CD14-positive monocyte (primary cell): Measurements from ENCODE around the gene CPEB1. TPM values are rescaled to one million over a fixed set of nuclear protein-coding genes. Genes with fewer than 3 reads are reported as not detected.
A peak's percentile ranks its signal among the peaks of the same experiment; 100 is the strongest.

Experiments used
- DNase-seq, 3 donors: peaks; one replicate each; pipeline ENCODE4 v3.0.0-alpha.2; 2011 to 2022
- H2AFZ ChIP-seq: 2 replicates; pipeline ENCODE4 v1.6.0; 2012; ENCODE audit warnings: mild to moderate bottlenecking, low read depth, low read length, inconsistent platforms; ENCODE audit not compliant: insufficient read depth, poor library complexity, severe bottlenecking
- H3K27ac ChIP-seq, 2 donors: 1 replicate in 1 of 2; 2 replicates in 1 of 2; pipeline ENCODE4 v1.5.1; 2012 to 2013; ENCODE audit warnings: low read length in 2 of 2, control low read depth in 1 of 2, inconsistent platforms in 1 of 2, low read depth in 1 of 2, mild to moderate bottlenecking in 1 of 2
- H3K27me3 ChIP-seq, 2 donors: one replicate each; pipeline versions ENCODE4 v1.6.0 to v1.6.1; 2011 to 2013; ENCODE audit warnings: low read length in 2 of 2; ENCODE audit not compliant: control insufficient read depth in 2 of 2, insufficient read depth in 2 of 2
- H3K36me3 ChIP-seq, 2 donors: replicated peaks in 1 of 2; 1 replicate in 1 of 2; 2 replicates in 1 of 2; pipeline versions ENCODE4 v1.5.1 to v1.6.1; 2012 to 2013; ENCODE audit warnings: low read length in 2 of 2, control low read depth in 1 of 2, inconsistent platforms in 1 of 2, mild to moderate bottlenecking in 1 of 2; ENCODE audit not compliant: insufficient read depth in 2 of 2, control insufficient read depth in 1 of 2
- H3K4me1 ChIP-seq, 2 donors: 1 replicate in 1 of 2; 2 replicates in 1 of 2; pipeline versions ENCODE4 v1.5.1 to v1.6.1; 2012 to 2013; ENCODE audit warnings: low read length in 2 of 2, control low read depth in 1 of 2, inconsistent platforms in 1 of 2, mild to moderate bottlenecking in 1 of 2, moderate library complexity in 1 of 2; ENCODE audit not compliant: insufficient read depth in 2 of 2, control insufficient read depth in 1 of 2
- H3K4me2 ChIP-seq: replicated peaks from 2 replicates; pipeline ENCODE3; 2012; ENCODE audit warnings: low read length, moderate library complexity, mild to moderate bottlenecking; ENCODE audit not compliant: poor library complexity, severe bottlenecking; ENCODE audit errors: extremely low read depth
- H3K4me3 ChIP-seq, 3 experiments: fragments of 200-600 bp in 1 of 3; sonication (generic) in 1 of 3; replicated peaks in 1 of 3; 1 replicate in 2 of 3; 2 replicates in 1 of 3; pipeline ENCODE4 v1.5.1; 2011 to 2013; ENCODE audit warnings: low read length in 3 of 3, mild to moderate bottlenecking in 3 of 3, control low read depth in 2 of 3, low read depth in 2 of 3, inconsistent platforms in 1 of 3, moderate library complexity in 1 of 3
- H3K79me2 ChIP-seq: 2 replicates; pipeline ENCODE4 v1.6.0; 2012; ENCODE audit warnings: mild to moderate bottlenecking, control low read depth, inconsistent platforms, low read length, moderate library complexity; ENCODE audit not compliant: insufficient read depth
- H3K9ac ChIP-seq: 2 replicates; pipeline ENCODE4 v1.6.0; 2017; ENCODE audit warnings: low read length, mild to moderate bottlenecking; ENCODE audit not compliant: insufficient read depth, poor library complexity, severe bottlenecking
- H3K9me3 ChIP-seq, 2 donors: replicated peaks in 1 of 2; 1 replicate in 1 of 2; 2 replicates in 1 of 2; pipeline versions ENCODE4 v1.5.1 to v1.6.1; 2012 to 2013; ENCODE audit warnings: low read length in 2 of 2, control low read depth in 1 of 2; ENCODE audit not compliant: control insufficient read depth in 1 of 2, insufficient read depth in 1 of 2
- H4K20me1 ChIP-seq: 2 replicates; pipeline ENCODE4 v1.6.0; 2012; ENCODE audit warnings: mild to moderate bottlenecking, low read length, control low read depth, moderate library complexity; ENCODE audit not compliant: insufficient read depth
- H3K27ac Mint-ChIP-seq, 7 donors: one replicate each; pipeline ENCODE4 v1.8.0; 2020; ENCODE audit warnings: mild to moderate bottlenecking in 7 of 7, mixed read lengths in 7 of 7, moderate library complexity in 6 of 7, inconsistent platforms in 2 of 7
- H3K27me3 Mint-ChIP-seq, 3 donors: one replicate each; pipeline ENCODE4 v1.8.0; 2021 to 2022; ENCODE audit warnings: low read depth in 3 of 3, mild to moderate bottlenecking in 3 of 3, mixed read lengths in 3 of 3, moderate library complexity in 3 of 3, inconsistent platforms in 1 of 3
- H3K36me3 Mint-ChIP-seq, 2 donors: one replicate each; pipeline ENCODE4 v1.8.0; 2020; ENCODE audit warnings: mixed read lengths in 2 of 2, inconsistent platforms in 1 of 2, mild to moderate bottlenecking in 1 of 2
- H3K4me1 Mint-ChIP-seq: one replicate; pipeline ENCODE4 v1.8.0; 2020; ENCODE audit warnings: mild to moderate bottlenecking, mixed read lengths
- H3K4me3 Mint-ChIP-seq, 2 donors: one replicate each; pipeline ENCODE4 v1.8.0; 2020; ENCODE audit warnings: mild to moderate bottlenecking in 2 of 2, mixed read lengths in 2 of 2, moderate library complexity in 1 of 2
- H3K9me3 Mint-ChIP-seq, 7 donors: one replicate each; pipeline ENCODE4 v1.8.0; 2020 to 2022; ENCODE audit warnings: mixed read lengths in 7 of 7, mild to moderate bottlenecking in 6 of 7, moderate library complexity in 6 of 7, inconsistent platforms in 2 of 7
- CTCF ChIP-seq: fragments of 200-600 bp; IDR thresholded peaks from one replicate; pipeline ENCODE4 v1.8.0; 2022; ENCODE audit warnings: antibody characterized with exemption, mild to moderate bottlenecking
- WGBS: methylation state at CpG from one replicate; pipeline ENCODE4 v1.1.5; 2013; ENCODE audit warnings: missing lambda C conversion rate; ENCODE audit not compliant: insufficient coverage; 5-methylcytosine and 5-hydroxymethylcytosine counted together
- intact Hi-C, 2 donors: fragments of 100-400 bp; cut with micrococcal nuclease; formaldehyde crosslinking; loops; one replicate each; pipeline versions ENCODE4 v1.15.0 to v1.15.1; 2023
- polyA plus RNA-seq, 3 donors: library from polyadenylated mRNA; depleted of rRNA in 1 of 3; unstranded in 2 of 3; stranded (reverse) in 1 of 3; fragments of 300-500 nt in 2 of 3; fragments of >200 nt in 1 of 3; fragmentation: Illumina TruSeq in 2 of 3; gene quantifications; 1 replicate in 2 of 3; 2 replicates in 1 of 3; pipeline ENCODE4 v1.2.3, GENCODE V29; 2012 to 2021

The CPEB1 gene
- polyA plus RNA-seq, 3 donors = not detected

GRCh38 chr15:82649226-82649999 lies 2.2 kb upstream of the CPEB1 start:
- 68% methylated on average over 11 of the region's 11 CpGs for WGBS
- Mint-ChIP-seq H3K36me3 (no peaks in the 10 kb centered on the region), H3K4me1 (peaks cover 9% of the 10 kb centered on the region), H3K27me3 (peaks cover 50 to 73% (median 57%) of the 10 kb centered on the region in 3 donors), H3K9me3 (peaks cover 0 to 13% (median 10%) of the 10 kb centered on the region in 7 donors), H3K27ac (no peak overlapping the region), H3K4me3 (peak overlapping the region in 1 of 2 donors; percentile 80)
- no peak for TF ChIP-seq CTCF
- DNase-seq = no peak
- peaks cover 20 to 51% of the 10 kb centered on the region in 2 donors for H3K27me3 ChIP-seq
- no peaks in the 10 kb centered on the region for H3K36me3 ChIP-seq
- H3K4me3 ChIP-seq = no peak overlapping the region
- intact Hi-C loops = no loop called here
- H4K20me1 ChIP-seq = no peaks in the 10 kb centered on the region
- no peaks in the 10 kb centered on the region for H3K79me2 ChIP-seq
- H3K9me3 ChIP-seq = peaks cover 8 to 16% of the 10 kb centered on the region in 2 donors
- no peak overlapping the region for H3K4me2 ChIP-seq
- H3K27ac ChIP-seq = no peak overlapping the region
- H2AFZ ChIP-seq = no peak overlapping the region
- peaks cover 6 to 18% of the 10 kb centered on the region in 2 donors for H3K4me1 ChIP-seq
- no peak overlapping the region for H3K9ac ChIP-seq

GRCh38 chr15:82648257-82649103 lies 1.3 kb upstream of the CPEB1 start:
- no peaks in the 10 kb centered on the region for H3K79me2 ChIP-seq
- peak overlapping the region in 1 of 3 experiments; percentile 62 for H3K4me3 ChIP-seq
- H2AFZ ChIP-seq = peak overlapping the region; percentile 56
- peak overlapping the region; percentile 74 for H3K4me2 ChIP-seq
- no peaks in the 10 kb centered on the region for H3K36me3 ChIP-seq
- peaks cover 52 to 78% (median 59%) of the 10 kb centered on the region in 3 donors for H3K27me3 Mint-ChIP-seq
- DNase-seq = no peak
- H3K9me3 ChIP-seq = peaks cover 8 to 16% of the 10 kb centered on the region in 2 donors
- 42% methylated on average over 39 of the region's 41 CpGs for WGBS
- H3K27me3 ChIP-seq = peaks cover 26 to 57% of the 10 kb centered on the region in 2 donors
- no peak overlapping the region for H3K27ac Mint-ChIP-seq
- H3K4me3 Mint-ChIP-seq = peak overlapping the region in 1 of 2 donors; percentile 80
- no peaks in the 10 kb centered on the region for H3K36me3 Mint-ChIP-seq
- H3K27ac ChIP-seq = no peak overlapping the region
- TF ChIP-seq CTCF = no peak
- H4K20me1 ChIP-seq = no peaks in the 10 kb centered on the region
- H3K9ac ChIP-seq = no peak overlapping the region
- H3K9me3 Mint-ChIP-seq = peaks cover 0 to 13% (median 10%) of the 10 kb centered on the region in 7 donors
- H3K4me1 ChIP-seq = peaks cover 6 to 18% of the 10 kb centered on the region in 2 donors
- H3K4me1 Mint-ChIP-seq = peaks cover 9% of the 10 kb centered on the region
- intact Hi-C loops = no loop called here
